H9 (cell line): ENCODE data around the gene XDH. TPM values are rescaled to one million over a fixed set of nuclear protein-coding genes. Genes with fewer than 3 reads are reported as not detected.

ENCODE experiments used
- DNase-seq: peaks from one replicate; pipeline ENCODE4 v3.0.0-alpha.2; 2017
- H2AFZ ChIP-seq: one replicate; pipeline ENCODE4 v1.6.1; 2013; ENCODE audit warnings: mild to moderate bottlenecking, low read length, control low read depth, moderate library complexity
- H2AK5ac ChIP-seq: 2 replicates; pipeline ENCODE4 v1.6.1; 2013; ENCODE audit warnings: low read length, control low read depth, mixed read lengths; ENCODE audit not compliant: insufficient read length
- H2BK120ac ChIP-seq: one replicate; pipeline ENCODE4 v1.6.1; 2013; ENCODE audit warnings: low read depth, mild to moderate bottlenecking, low read length, control low read depth, inconsistent platforms; ENCODE audit not compliant: poor library complexity, severe bottlenecking
- H2BK12ac ChIP-seq: 2 replicates; pipeline ENCODE4 v1.6.1; 2013; ENCODE audit warnings: low read length, control low read depth, mixed read lengths, low read depth; ENCODE audit not compliant: insufficient read length
- H2BK15ac ChIP-seq: 2 replicates; pipeline ENCODE4 v1.6.1; 2013; ENCODE audit warnings: low read depth, low read length, control low read depth
- H2BK20ac ChIP-seq: one replicate; pipeline ENCODE4 v1.6.1; 2013; ENCODE audit warnings: low read depth, mild to moderate bottlenecking, low read length, control low read depth, inconsistent platforms; ENCODE audit not compliant: poor library complexity, severe bottlenecking
- H2BK5ac ChIP-seq: 2 replicates; pipeline ENCODE4 v1.6.1; 2013; ENCODE audit warnings: low read length, control low read depth, mixed read lengths; ENCODE audit not compliant: insufficient read length
- H3K14ac ChIP-seq: 2 replicates; pipeline ENCODE4 v1.6.1; 2013; ENCODE audit warnings: low read length, control low read depth; ENCODE audit not compliant: insufficient read depth
- H3K18ac ChIP-seq: 2 replicates; pipeline ENCODE4 v1.6.1; 2013; ENCODE audit warnings: low read depth, mild to moderate bottlenecking, mixed read lengths, low read length, control low read depth; ENCODE audit not compliant: insufficient read length
- H3K23ac ChIP-seq: 2 replicates; pipeline ENCODE4 v1.6.1; 2013; ENCODE audit warnings: low read length, control low read depth, mixed read lengths, low read depth; ENCODE audit not compliant: insufficient read length
- H3K23me2 ChIP-seq: 2 replicates; pipeline ENCODE4 v1.6.1; 2013; ENCODE audit warnings: low read depth, mild to moderate bottlenecking, mixed read lengths, low read length, control low read depth; ENCODE audit not compliant: insufficient read length, poor library complexity, severe bottlenecking
- H3K27ac ChIP-seq: 2 replicates; pipeline ENCODE4 v1.5.1; 2013; ENCODE audit warnings: low read length, control low read depth, mixed read lengths, low read depth; ENCODE audit not compliant: insufficient read length
- H3K27me3 ChIP-seq: 2 replicates; pipeline ENCODE4 v1.6.1; 2013; ENCODE audit warnings: low read length, control low read depth, inconsistent platforms; ENCODE audit not compliant: insufficient read depth
- H3K4ac ChIP-seq: 2 replicates; pipeline ENCODE4 v1.6.1; 2013; ENCODE audit warnings: low read depth, mild to moderate bottlenecking, control low read depth, inconsistent platforms, low read length, moderate library complexity
- H3K4me1 ChIP-seq: 2 replicates; pipeline ENCODE4 v1.6.1; 2013; ENCODE audit warnings: low read length, control low read depth, inconsistent platforms; ENCODE audit not compliant: insufficient read depth
- H3K4me2 ChIP-seq: 2 replicates; pipeline ENCODE4 v1.6.1; 2013; ENCODE audit warnings: low read length, control low read depth, mixed read lengths; ENCODE audit not compliant: insufficient read length, insufficient read depth
- H3K56ac ChIP-seq: 2 replicates; pipeline ENCODE4 v1.6.1; 2013; ENCODE audit warnings: low read depth, mild to moderate bottlenecking, mixed read lengths, low read length, control low read depth; ENCODE audit not compliant: insufficient read length
- H3K79me1 ChIP-seq: 2 replicates; pipeline ENCODE4 v1.6.1; 2013; ENCODE audit warnings: low read depth, mild to moderate bottlenecking, moderate library complexity, low read length, control low read depth, inconsistent platforms; ENCODE audit not compliant: insufficient read depth, poor library complexity, severe bottlenecking
- H3K79me2 ChIP-seq: 2 replicates; pipeline ENCODE4 v1.6.1; 2013; ENCODE audit warnings: low read length, control low read depth, inconsistent platforms; ENCODE audit not compliant: insufficient read depth
- H3K9ac ChIP-seq: 2 replicates; pipeline ENCODE4 v1.6.1; 2013; ENCODE audit warnings: low read length, control low read depth, mixed read lengths; ENCODE audit not compliant: insufficient read length; ENCODE audit errors: extremely low read depth
- H3K9me3 ChIP-seq: one replicate; pipeline ENCODE4 v1.6.1; 2013; ENCODE audit warnings: low read depth, low read length, inconsistent platforms; ENCODE audit not compliant: control insufficient read depth
- H3T11ph ChIP-seq: one replicate; pipeline ENCODE4 v1.6.1; 2013; ENCODE audit warnings: mild to moderate bottlenecking, low read length, control low read depth, inconsistent platforms
- H4K20me1 ChIP-seq: one replicate; pipeline ENCODE4 v1.6.1; 2013; ENCODE audit not compliant: control insufficient read depth, insufficient read length, insufficient read depth
- H4K5ac ChIP-seq: 2 replicates; pipeline ENCODE4 v1.6.1; 2013; ENCODE audit warnings: low read depth, mild to moderate bottlenecking, mixed read lengths, low read length, control low read depth; ENCODE audit not compliant: insufficient read length
- H4K8ac ChIP-seq: replicated peaks from 2 replicates; pipeline ENCODE4 v1.6.1; 2013; ENCODE audit warnings: low read length, control low read depth, mixed read lengths, low read depth; ENCODE audit not compliant: insufficient read length
- H4K91ac ChIP-seq: 2 replicates; pipeline ENCODE4 v1.6.1; 2013; ENCODE audit warnings: low read depth, mild to moderate bottlenecking, moderate library complexity, mixed read lengths, low read length, control low read depth; ENCODE audit not compliant: insufficient read length
- H3K27ac Mint-ChIP-seq, 3 experiments: 2 replicates in 2 of 3; 3 replicates in 1 of 3; pipeline ENCODE4 v1.8.0; 2020 to 2021; ENCODE audit warnings: mixed read lengths in 3 of 3, mild to moderate bottlenecking in 1 of 3, moderate library complexity in 1 of 3
- H3K27me3 Mint-ChIP-seq: 2 replicates; pipeline ENCODE4 v1.8.0; 2021; ENCODE audit warnings: low read depth, mild to moderate bottlenecking, moderate library complexity, mixed read lengths
- H3K36me3 Mint-ChIP-seq, 3 experiments: 2 replicates in 2 of 3; 3 replicates in 1 of 3; pipeline ENCODE4 v1.8.0; 2020 to 2021; ENCODE audit warnings: low read depth in 3 of 3, mixed read lengths in 3 of 3; ENCODE audit not compliant: insufficient read depth in 1 of 3
- H3K4me1 Mint-ChIP-seq, 2 experiments: 2 replicates each; pipeline ENCODE4 v1.8.0; 2020; ENCODE audit warnings: mixed read lengths in 2 of 2
- H3K4me3 Mint-ChIP-seq, 2 experiments: 2 replicates in 1 of 2; 3 replicates in 1 of 2; pipeline ENCODE4 v1.8.0; 2020 to 2021; ENCODE audit warnings: mild to moderate bottlenecking in 2 of 2, mixed read lengths in 2 of 2, moderate library complexity in 1 of 2
- H3K9me3 Mint-ChIP-seq, 2 experiments: 2 replicates in 1 of 2; 3 replicates in 1 of 2; pipeline ENCODE4 v1.8.0; 2020; ENCODE audit warnings: mild to moderate bottlenecking in 2 of 2, mixed read lengths in 2 of 2, moderate library complexity in 1 of 2
- CTCF ChIP-seq: fragments of 200-600 bp; sonication (generic); conservative IDR thresholded peaks from 3 replicates; pipeline ENCODE4 v1.8.0; 2021; ENCODE audit warnings: antibody characterized with exemption, mild to moderate bottlenecking
- WGBS: extraction: QIAGEN DNeasy Blood & Tissue Kit; methylation state at CpG from one replicate; pipeline ENCODE4 v1.1.7; 2013; ENCODE audit warnings: missing lambda C conversion rate, low lambda C conversion rate, mixed read lengths; ENCODE audit not compliant: insufficient read length; ENCODE audit errors: extremely low coverage; 5-methylcytosine and 5-hydroxymethylcytosine counted together
- total RNA-seq: library from RNA; stranded (reverse); gene quantifications from 2 replicates; pipeline ENCODE4 v1.2.1, GENCODE V29; 2021

The XDH gene
- total RNA-seq, 1 experiment from 2014 or later: 1.4 TPM

- H3K79me2 ChIP-seq: no peaks in the 10 kb centered on the region
- DNase-seq: no peak
- no peak overlapping the region for H3K56ac ChIP-seq
- no peak overlapping the region for H3K14ac ChIP-seq
- no peak overlapping the region for H3K4me3 Mint-ChIP-seq
- no peak overlapping the region for H3K27ac ChIP-seq
- no peak overlapping the region for H4K8ac ChIP-seq
- H3K9me3 Mint-ChIP-seq: no peaks in the 10 kb centered on the region
- no peak overlapping the region for H3K27ac Mint-ChIP-seq
- no peaks in the 10 kb centered on the region for H3K23me2 ChIP-seq
- no peak overlapping the region for H2BK15ac ChIP-seq
- H2BK120ac ChIP-seq: no peak overlapping the region
- H3K4me2 ChIP-seq: no peak overlapping the region
- H2AK5ac ChIP-seq: no peak overlapping the region
- no peak overlapping the region for H2BK5ac ChIP-seq
- no peak overlapping the region for H3T11ph ChIP-seq
- H3K4me1 Mint-ChIP-seq: peaks cover 2 to 4% of the 10 kb centered on the region in 2 experiments
- H4K20me1 ChIP-seq: no peaks in the 10 kb centered on the region
- H3K27me3 Mint-ChIP-seq: no peaks in the 10 kb centered on the region
- H3K23ac ChIP-seq: no peak overlapping the region
- no peaks in the 10 kb centered on the region for H3K9me3 ChIP-seq
- no peak overlapping the region for H3K18ac ChIP-seq
- H3K4me1 ChIP-seq: no peaks in the 10 kb centered on the region
- no peak overlapping the region for H3K4ac ChIP-seq
- H3K79me1 ChIP-seq: no peaks in the 10 kb centered on the region
- H3K27me3 ChIP-seq: no peaks in the 10 kb centered on the region
- H2BK20ac ChIP-seq: no peak overlapping the region
- no peak for TF ChIP-seq CTCF
- WGBS: no CpG with 5 or more reads among the region's 2 CpGs
- H4K5ac ChIP-seq: no peak overlapping the region
- H2AFZ ChIP-seq: no peak overlapping the region
- no peak overlapping the region for H2BK12ac ChIP-seq
- H3K9ac ChIP-seq: no peak overlapping the region
- H3K36me3 Mint-ChIP-seq: no peaks in the 10 kb centered on the region
- no peak overlapping the region for H4K91ac ChIP-seq
Measured at GRCh38 chr2:31359229-31359628, 55.3 kb downstream of the XDH start.
